ENCODE measurements around the gene NFIB. TPM values are rescaled to one million over a fixed set of nuclear protein-coding genes. Genes with fewer than 3 reads are reported as not detected.
A peak's percentile ranks its signal among the peaks of the same experiment; 100 is the strongest.

NFIB gene
- total RNA-seq, 1 donor from 2014 or later, result 1.5 TPM

- no peak overlapping the region for H3K27ac Mint-ChIP-seq (ENCODE audit: unreplicated experiment)
- no peak for TF ChIP-seq CTCF (IDR thresholded peaks at IDR 0.05; ENCODE audit: partially characterized antibody, unreplicated experiment)
- H3K4me3 Mint-ChIP-seq (ENCODE audit: unreplicated experiment), result peak overlapping the region; percentile 88
- peaks cover 3% of the 10 kb centered on the region for H3K9me3 Mint-ChIP-seq (ENCODE audit: unreplicated experiment)
- H3K27me3 Mint-ChIP-seq (ENCODE audit: unreplicated experiment), result peaks cover 26% of the 10 kb centered on the region
- DNase-seq, result no peak
- H3K4me1 Mint-ChIP-seq (ENCODE audit: low read depth, unreplicated experiment), result peaks cover 37% of the 10 kb centered on the region
- no peaks in the 10 kb centered on the region for H3K36me3 Mint-ChIP-seq (ENCODE audit: unreplicated experiment)
These were observed 36.4 kb upstream of the NFIB start for GRCh38 chr9:14350349-14350728.

GRCh38 chr9:14349447-14350348, 35.8 kb upstream of the NFIB start:
- TF ChIP-seq CTCF (IDR thresholded peaks at IDR 0.05; ENCODE audit: partially characterized antibody, unreplicated experiment), result no peak
- peaks cover 29% of the 10 kb centered on the region for H3K27me3 Mint-ChIP-seq (ENCODE audit: unreplicated experiment)
- DNase-seq, result no peak
- no peak overlapping the region for H3K27ac Mint-ChIP-seq (ENCODE audit: unreplicated experiment)
- H3K4me1 Mint-ChIP-seq (ENCODE audit: low read depth, unreplicated experiment), result peaks cover 39% of the 10 kb centered on the region
- peaks cover 5% of the 10 kb centered on the region for H3K9me3 Mint-ChIP-seq (ENCODE audit: unreplicated experiment)
- no peaks in the 10 kb centered on the region for H3K36me3 Mint-ChIP-seq (ENCODE audit: unreplicated experiment)
- peak overlapping the region; percentile 88 for H3K4me3 Mint-ChIP-seq (ENCODE audit: unreplicated experiment)

GRCh38 chr9:14349146-14349446, 35.2 kb upstream of the NFIB start:
- H3K4me3 Mint-ChIP-seq (ENCODE audit: unreplicated experiment), result peak overlapping the region; percentile 88
- TF ChIP-seq CTCF (IDR thresholded peaks at IDR 0.05; ENCODE audit: partially characterized antibody, unreplicated experiment), result no peak
- peaks cover 28% of the 10 kb centered on the region for H3K27me3 Mint-ChIP-seq (ENCODE audit: unreplicated experiment)
- H3K27ac Mint-ChIP-seq (ENCODE audit: unreplicated experiment), result no peak overlapping the region
- no peaks in the 10 kb centered on the region for H3K36me3 Mint-ChIP-seq (ENCODE audit: unreplicated experiment)
- DNase-seq, result no peak
- H3K4me1 Mint-ChIP-seq (ENCODE audit: low read depth, unreplicated experiment), result peaks cover 39% of the 10 kb centered on the region
- peaks cover 5% of the 10 kb centered on the region for H3K9me3 Mint-ChIP-seq (ENCODE audit: unreplicated experiment)

GRCh38 chr9:14348373-14349145, 34.6 kb upstream of the NFIB start:
- peak overlapping the region; percentile 88 for H3K4me3 Mint-ChIP-seq (ENCODE audit: unreplicated experiment)
- no peaks in the 10 kb centered on the region for H3K36me3 Mint-ChIP-seq (ENCODE audit: unreplicated experiment)
- H3K4me1 Mint-ChIP-seq (ENCODE audit: low read depth, unreplicated experiment), result peaks cover 38% of the 10 kb centered on the region
- H3K27me3 Mint-ChIP-seq (ENCODE audit: unreplicated experiment), result peaks cover 28% of the 10 kb centered on the region
- peaks cover 5% of the 10 kb centered on the region for H3K9me3 Mint-ChIP-seq (ENCODE audit: unreplicated experiment)
- DNase-seq, result no peak
- no peak overlapping the region for H3K27ac Mint-ChIP-seq (ENCODE audit: unreplicated experiment)
- TF ChIP-seq CTCF (IDR thresholded peaks at IDR 0.05; ENCODE audit: partially characterized antibody, unreplicated experiment), result no peak

GRCh38 chr9:14348123-14348372, 34.1 kb upstream of the NFIB start:
- Mint-ChIP-seq H3K4me1 (ENCODE audit: low read depth, unreplicated experiment) (peaks cover 33% of the 10 kb centered on the region), H3K27me3 (ENCODE audit: unreplicated experiment) (peaks cover 28% of the 10 kb centered on the region), H3K9me3 (ENCODE audit: unreplicated experiment) (peaks cover 5% of the 10 kb centered on the region), H3K27ac (ENCODE audit: unreplicated experiment) (no peak overlapping the region), H3K36me3 (ENCODE audit: unreplicated experiment) (no peaks in the 10 kb centered on the region), H3K4me3 (ENCODE audit: unreplicated experiment) (peak overlapping the region; percentile 88)
- TF ChIP-seq CTCF (IDR thresholded peaks at IDR 0.05; ENCODE audit: partially characterized antibody, unreplicated experiment), result no peak
- no peak for DNase-seq

Measured in glutamatergic neuron (in vitro differentiated cells).